ENCODE data around the gene ITPKB.

ITPKB gene

DNA sequence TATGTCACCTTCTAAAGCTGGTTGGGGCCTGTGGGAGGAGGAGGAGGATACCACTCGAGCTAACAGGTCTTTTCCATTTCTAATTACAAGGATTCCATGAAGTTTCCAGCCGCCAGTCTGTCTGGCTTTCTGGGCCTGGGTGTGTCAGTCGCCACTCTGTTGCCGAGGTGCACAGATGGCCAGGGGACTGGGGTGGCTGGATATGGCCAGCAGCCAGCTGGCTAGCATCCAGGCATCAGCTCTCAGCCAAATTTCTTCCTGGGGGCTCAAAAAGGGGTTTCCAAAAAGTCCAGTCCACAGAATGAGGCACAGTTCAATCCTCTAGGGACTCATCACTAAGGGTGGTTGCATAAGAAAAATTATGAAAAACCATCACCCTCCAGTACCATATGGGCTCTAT, 32.4 kb downstream of the ITPKB start:
- no peak for DNase-seq (ENCODE audit: low read depth in 1 of 2, low spot score in 1 of 2)

DNA sequence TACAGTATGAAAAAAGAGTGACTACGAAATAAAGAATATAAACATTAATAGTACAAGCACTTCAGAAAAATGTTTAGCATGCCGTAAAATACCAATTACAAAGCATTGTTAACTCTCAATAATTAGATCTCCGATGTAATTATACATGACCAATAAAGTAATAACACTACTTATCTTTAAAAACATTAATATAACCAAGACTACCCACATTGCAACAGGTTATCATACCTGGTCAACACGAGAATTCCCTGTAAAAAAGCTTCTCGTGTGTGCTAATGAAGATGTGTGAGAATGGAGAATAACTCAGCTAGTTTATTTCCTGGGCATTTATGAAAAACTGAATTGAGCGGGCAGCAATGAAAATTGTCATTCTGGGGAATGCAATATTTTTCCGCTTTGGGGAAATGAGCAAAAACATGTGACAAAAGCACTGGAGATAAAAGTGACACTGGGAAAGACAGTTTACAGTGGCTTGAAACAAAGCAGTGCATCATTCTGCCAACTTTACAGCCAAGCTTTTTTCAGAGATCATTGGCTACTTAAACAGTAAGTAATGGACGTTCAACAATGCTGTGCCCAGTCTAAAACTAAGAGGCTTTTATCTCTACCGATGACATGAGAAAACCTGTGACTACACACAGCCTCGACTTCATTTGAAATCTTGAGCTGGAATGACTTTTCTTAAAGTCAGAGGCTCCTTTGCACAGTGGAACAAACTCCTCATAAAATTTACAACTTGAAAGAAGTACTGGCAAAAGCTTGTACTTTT, 34.7 kb downstream of the ITPKB start:
- no peak for DNase-seq (ENCODE audit: low read depth in 1 of 2, low spot score in 1 of 2)

DNA sequence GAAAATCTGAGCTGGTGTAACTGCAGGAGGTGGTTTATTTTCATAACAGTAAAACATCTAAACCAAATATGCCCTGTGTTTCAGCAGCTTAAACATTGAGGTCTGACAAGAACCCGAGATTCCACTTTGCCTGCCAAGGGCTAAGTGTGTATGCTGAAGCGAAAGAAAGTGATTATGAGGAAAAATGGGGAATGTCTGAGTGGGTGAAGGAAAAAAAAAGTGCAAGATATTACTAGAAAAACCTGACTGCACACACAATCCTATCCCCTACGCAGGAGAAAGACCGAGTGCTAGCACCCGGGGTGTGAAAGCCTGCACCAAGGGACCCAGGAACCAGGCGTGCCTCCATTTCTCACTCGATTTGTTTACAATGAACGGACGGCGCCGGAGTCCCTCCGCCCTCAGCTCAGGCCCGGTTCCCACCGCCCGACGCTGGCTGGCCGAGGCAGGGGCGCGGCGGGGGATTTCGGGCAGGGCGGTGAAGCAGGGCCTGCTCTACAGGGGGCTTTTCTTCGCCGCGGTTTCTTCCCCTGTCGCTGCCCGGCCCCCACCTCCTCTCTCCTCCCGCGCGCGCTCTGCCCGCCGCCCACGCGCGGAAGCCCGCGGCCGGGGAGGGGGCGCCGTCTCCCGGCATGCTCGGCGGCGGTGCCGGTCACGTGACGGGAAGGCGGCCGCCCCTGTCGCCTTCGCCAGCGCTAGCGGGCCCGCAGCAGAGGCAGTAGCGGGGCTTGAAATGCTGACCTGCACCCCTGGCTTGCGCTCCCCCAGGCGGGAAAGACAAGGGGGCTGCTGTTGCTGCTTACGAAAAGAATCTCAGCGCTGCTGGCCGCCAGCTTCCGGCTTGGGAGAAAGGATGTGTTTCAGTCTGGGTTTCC, 35.9 kb downstream of the ITPKB start:
- peak; percentile 48 to 80 for DNase-seq (ENCODE audit: low read depth in 1 of 2, low spot score in 1 of 2)

DNA sequence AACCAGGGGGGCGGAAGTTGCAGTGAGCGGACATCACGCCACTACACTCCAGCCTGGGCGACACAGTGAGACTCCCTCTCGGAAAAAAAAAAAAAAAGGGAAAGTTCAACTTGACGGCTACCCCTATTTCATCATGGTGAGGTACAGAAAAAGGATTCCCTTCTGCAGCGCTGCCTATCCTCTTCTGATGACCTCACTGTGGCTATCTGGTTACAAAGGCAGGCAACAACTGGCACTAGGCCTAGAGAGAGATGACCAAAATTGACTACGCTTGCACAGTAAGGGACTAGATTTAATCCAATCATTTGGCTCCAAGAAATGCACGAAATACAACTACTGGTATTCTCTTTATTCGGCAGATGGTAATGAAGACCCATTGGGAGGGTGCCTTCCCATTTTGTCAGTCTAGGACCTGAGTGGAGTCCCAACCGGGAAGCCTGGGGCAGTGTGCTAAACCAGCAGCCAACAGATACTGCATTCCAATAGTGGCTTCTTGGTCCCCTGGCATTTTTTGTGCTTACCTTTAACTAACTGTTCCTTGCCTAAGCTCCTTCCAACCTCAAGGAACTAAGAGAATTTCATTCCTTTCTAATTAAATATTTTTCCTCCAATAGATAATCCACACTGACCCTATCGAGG, 36.6 kb downstream of the ITPKB start:
- DNase-seq (ENCODE audit: low read depth in 1 of 2, low spot score in 1 of 2): no peak

DNA sequence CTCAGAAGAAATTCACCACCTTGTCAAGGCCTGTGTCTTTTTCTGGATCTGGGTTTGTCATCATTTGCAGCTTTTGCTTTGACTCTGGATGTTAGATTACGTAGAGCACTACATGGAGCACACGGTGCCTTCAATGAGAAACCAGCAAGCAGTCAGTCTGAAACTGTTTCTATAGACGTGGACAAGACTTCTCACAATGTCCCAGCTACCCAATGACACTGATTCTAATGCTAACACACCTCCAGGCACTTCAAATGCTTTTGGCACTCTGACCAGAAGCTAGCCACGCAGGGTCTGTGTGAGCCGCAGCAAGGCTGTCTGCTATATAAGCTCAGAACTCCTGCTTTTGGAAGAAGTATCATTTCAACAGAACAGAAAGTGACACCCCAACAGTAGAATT, 38.2 kb downstream of the ITPKB start:
- DNase-seq (ENCODE audit: low read depth in 1 of 2, low spot score in 1 of 2): no peak

DNA sequence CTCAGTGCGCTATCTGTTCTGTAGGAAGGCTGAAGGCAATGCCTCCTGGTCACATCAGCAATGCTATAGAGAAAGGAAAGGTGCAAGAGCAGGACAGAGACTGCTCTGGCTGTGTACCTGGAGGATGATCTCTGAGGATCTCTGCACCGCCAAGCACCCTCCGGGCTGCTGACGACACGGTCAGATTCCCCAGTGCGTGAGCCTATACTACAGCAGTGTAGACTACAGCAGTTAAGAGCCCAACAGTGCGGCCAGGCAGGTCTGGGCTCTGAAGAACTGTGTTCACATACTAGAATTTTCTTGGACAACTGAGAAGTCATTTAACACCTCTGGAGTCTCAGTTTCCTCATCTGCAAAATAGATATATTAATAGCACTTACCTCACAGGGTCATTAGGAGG, 39.9 kb downstream of the ITPKB start:
- no peak for DNase-seq (ENCODE audit: low read depth in 1 of 2, low spot score in 1 of 2)

DNA sequence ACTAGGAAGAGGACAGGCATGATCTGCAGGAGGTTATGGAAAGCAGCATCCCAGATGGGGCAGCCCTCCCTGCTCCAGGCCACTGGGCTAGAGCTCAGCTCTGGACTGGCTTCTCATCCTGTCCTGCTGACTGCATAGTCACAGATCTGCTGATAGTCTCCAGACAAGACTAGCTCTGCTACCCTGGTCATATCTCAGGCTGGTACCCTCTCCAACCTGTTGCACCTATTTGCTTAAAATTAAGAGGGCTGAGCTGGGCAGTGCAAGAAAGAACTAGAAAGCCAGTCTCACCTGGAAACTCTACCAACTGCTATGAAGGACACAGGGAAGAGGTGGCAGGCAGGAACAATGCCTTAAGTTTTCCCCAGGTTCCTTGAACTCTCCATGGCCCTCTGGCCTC, 40.4 kb downstream of the ITPKB start:
- no peak for DNase-seq (ENCODE audit: low read depth in 1 of 2, low spot score in 1 of 2)

DNA sequence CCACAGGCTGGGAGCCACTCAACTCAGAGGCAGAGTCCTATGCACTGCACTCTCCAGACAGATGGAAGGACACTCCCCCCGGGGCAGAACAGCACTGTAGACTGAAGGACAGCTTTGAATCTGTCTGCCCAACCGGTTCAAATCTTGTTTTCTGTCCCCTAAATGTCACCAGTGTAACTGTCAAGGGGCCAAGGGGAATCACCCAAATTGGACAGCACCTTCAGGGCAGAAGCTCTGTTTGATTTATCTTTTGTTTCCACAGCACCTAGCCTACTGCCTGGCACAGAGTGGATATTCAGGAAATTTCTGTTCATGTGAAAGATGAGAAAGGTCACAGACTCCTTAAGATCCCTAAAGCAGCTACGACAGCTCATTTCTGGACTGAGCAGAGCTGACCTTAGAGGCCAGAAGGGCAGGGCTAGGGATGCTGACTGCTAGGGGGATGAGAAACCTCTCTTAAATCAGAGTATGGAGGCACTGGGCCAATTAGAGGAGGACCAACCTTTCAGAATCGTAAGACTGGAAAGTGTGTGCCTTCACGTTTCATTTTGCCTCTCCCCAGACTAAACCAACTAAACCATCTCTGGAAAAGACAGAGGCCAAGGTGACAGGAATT, 41.0 kb downstream of the ITPKB start:
- no peak for DNase-seq (ENCODE audit: low read depth in 1 of 2, low spot score in 1 of 2)

DNA sequence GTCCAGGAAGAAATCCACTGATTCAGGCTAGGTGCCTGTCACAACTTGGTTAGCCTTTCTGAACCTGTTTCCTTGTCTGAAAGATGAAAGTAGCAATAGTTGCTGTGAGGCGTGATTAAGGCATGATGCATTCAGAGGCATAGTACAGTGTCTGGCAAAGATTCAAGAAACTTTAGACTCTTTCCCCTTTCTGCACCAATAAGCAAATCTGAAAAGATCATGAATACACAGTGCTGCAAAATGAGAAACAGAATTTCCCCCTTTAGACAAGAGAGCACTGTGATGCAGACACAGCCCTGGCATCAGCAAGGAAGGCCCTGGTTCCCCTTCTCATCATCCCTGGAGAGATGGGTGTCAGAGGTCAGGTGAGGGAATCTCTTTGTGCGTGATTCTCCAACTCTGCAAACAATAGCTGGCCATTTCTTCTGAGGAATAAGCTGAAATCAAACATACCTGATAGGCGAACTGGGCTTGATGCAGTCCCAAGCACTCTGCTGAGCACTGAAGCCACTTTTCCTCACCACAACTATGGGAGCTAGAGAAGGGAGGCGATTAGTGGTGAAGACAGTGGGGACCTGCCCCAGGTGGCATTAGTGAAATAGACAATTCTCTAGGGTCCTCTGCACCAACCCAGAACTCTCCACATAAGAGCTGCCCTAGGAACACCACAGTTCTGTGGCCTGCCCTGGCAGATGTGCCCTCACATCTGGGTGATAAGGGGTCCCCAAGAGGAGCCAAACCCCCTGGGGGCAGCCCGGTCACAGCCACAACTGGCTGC, 41.7 kb downstream of the ITPKB start:
- no peak for DNase-seq (ENCODE audit: low read depth in 1 of 2, low spot score in 1 of 2)

DNA sequence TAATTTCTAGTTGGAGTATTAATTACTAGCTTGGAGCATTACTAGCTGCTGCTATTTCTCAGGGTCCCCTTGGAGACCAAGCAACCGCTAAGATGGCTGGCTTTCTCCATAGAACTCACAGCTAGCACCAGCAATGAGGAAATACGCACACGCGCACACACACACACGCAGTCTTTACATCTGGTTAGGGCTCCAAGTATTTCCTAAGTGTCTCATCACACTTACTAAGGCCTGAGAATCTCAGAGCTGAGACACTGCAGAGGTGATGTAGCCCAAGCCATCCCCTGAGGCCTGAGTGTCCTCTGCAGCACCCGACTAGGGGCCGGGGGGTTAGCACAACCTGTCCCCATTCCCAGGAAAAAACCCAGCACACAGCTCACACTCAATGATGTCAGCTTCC, 42.5 kb downstream of the ITPKB start:
- DNase-seq (ENCODE audit: low read depth in 1 of 2, low spot score in 1 of 2): no peak

DNA sequence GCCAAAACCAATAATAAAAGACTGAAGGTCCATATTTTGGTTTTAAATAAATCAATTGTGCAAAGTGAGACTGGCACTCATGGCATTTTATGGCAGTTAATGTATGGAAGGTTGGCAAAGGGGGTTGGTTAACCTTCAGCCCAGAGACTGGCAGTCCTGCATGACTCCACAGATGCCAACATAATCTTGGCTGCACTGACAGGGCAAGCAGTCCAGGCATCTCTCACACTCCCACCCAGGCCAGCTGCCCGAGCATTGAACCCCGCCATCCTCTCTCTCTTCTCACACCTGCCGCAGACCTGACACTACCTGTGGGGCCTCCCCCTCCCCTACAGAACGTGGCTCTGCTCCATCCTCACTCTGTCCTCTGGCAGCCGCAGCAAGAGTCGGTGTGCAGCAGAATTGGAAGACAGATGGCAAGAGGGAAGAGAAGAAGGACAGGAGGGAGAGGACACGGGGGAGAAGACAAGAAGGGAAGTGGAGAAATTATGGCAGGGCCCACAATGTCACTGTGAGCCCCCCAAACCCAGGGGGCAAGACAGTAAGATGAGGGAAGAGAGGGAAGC, 43.7 kb downstream of the ITPKB start:
- DNase-seq (ENCODE audit: low read depth in 1 of 2, low spot score in 1 of 2): no peak

DNA sequence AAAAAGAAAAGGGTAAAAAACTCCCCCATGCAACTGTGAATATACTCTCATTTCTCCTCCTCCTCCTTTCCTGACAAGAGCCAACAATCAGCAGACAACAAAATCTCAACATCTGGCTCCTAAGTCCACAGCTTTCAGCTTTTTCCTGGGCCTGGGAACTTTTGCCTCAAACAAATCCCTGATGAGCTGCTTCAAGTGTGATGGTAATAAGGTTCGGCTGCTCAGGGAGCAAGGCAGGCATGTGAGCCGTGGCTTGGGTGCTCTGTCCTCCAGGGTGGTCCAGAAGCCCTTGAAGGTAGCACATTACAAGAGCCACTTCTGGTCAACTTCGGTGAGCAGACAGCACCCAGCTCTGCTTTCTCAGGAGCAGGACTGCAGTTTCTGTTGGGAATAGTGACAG, 46.3 kb downstream of the ITPKB start:
- no peak for DNase-seq (ENCODE audit: low read depth in 1 of 2, low spot score in 1 of 2)

DNA sequence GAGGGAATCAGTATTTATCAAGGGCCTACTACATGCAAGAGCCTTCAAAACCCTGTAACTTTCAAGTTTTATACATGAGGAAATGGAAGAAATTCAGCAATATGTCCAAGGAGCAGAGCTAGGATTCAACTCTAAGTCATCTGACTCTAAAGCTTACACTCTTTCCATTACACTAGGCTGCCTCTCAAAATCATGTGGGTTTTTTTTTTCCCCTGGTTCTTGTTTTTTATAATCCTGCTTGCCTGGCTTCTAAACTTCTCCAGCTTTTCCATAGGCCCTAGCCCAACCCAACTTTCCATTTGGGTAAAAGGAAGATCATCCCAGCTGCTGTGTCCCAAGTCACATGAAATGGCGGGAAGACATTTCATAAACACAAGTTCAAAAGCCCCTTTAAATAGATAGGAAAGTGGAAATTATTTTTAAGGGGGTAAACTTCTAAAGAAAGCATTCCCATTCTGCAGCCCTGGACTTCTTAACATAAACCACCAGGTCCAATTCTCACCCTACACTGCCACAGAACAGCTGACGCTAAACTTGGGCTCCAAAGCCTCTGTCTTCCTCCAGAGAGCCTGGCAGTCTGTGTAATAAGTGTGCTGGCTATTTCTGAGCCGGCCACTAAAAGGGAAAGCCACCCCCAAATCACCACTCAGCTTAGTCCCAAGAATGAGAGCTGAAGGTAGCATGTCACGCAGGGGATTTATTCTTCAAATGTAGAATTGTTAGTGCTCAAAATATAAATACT, 46.9 kb downstream of the ITPKB start:
- DNase-seq (ENCODE audit: low read depth in 1 of 2, low spot score in 1 of 2): no peak

DNA sequence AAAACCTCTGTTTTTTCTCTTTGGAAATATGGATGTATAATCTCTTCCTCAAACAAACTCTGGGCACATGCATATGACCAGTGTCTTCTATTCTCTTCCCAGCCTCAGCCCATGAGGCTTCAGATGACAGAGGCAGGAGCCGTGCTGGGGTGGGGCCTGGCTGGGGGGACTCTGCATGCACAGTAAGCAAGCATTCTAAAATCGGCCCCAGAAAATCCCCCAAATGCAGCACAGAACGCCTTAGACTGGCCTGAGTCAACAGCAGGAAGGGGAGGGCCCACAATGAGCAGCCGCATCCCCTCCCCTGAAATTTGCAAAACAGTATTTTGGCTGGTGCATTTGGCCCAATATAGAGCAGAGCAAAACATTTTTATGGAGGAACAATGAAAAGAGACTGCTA, 47.8 kb downstream of the ITPKB start:
- DNase-seq (ENCODE audit: low read depth in 1 of 2, low spot score in 1 of 2): peak in 1 of 2 donors; percentile 33

DNA sequence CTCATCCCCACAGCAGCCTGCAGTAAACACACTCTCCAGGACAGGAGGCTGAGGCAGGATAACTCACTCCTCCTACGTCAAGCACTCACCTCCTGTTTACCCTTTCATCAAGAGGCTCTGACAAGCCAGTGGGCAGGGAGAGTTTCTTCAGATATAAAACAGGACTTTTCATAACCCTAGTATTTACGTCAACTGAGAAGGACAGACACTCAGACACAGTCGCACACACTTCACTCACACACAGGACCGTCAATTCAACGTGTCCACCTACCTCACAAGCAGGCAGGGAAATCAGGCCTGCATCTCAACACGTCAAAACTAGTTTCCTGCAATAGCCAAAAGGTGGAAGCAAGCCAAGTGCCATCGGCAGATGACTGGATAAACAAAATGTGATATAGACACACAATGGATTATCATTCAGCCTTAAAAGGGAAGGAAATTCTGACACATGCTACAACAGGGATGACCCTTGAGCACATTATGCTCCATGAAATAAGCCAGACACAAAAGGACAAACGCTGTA, 48.6 kb downstream of the ITPKB start:
- DNase-seq (ENCODE audit: low read depth in 1 of 2, low spot score in 1 of 2): peak in 1 of 2 donors; percentile 29

DNA sequence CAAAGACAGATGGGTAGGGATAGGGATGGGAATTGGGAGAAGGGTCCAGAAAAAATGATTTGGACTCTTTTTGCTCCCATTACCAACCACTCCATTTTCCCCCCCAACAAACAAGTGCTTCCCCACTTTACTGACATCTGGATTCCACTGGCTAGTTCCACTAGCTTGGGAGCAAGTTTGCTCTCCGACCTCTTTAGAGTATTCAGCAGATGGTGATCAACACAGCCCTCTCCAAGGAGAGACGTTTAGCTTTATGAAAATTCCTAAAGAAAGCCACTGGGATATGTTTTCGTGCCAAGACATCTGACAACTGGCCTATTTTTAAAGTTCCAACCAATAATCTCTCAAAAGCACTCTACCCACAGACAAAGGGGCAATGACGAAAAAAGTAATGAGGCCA, 50.3 kb downstream of the ITPKB start:
- no peak for DNase-seq (ENCODE audit: low read depth in 1 of 2, low spot score in 1 of 2)

DNA sequence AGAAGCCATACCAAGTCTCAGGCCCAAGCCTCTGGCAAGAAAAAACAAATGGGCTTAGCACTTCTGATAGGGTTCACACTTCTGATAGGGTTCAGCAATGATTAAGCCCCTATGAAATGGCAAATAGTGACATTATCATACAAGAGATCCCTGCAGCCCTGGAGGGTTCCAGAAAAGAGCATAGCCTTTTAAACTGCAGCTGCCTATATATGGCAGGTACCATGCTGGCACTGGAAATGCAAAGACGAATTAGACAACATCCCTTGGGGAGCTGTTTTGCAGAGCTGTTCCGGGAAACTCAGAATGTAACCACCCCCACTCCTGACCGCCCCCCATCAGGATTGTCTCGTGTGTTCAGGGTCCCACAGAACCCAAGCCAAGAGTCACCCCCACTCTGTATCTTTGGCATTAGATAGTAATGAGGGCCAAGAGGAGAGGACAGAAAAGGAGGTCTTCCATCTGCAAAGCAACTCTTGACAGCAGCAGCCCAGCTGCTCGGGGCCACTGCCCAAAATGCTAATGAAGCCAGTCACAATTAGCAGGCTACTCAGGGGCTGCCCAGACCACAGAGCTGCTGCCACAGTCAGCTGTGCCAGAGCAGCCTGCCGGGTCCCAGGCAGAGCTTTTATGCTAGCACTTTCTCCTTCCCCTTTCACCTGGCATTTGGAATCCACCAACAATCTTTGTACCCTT, 50.9 kb downstream of the ITPKB start:
- DNase-seq (ENCODE audit: low read depth in 1 of 2, low spot score in 1 of 2): no peak

DNA sequence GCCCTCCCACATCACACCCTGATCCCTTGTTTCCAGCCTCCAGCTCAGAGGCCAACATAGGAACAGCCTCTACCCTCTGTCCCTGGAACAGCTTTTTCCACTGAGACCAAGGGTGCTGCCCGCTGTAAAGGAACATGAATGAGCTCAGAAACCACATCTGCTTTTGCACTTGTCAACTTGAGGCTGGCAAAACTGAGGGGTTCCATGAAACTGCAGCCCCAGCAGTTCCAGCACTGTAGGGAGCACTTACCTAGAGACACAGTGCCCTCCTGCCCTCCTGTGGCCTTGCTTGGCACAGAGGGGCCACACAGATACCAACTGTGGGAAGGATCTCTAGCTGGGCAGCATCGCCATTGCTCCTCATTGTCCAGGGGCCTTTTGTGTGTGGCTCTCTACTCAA, 51.7 kb downstream of the ITPKB start:
- DNase-seq (ENCODE audit: low read depth in 1 of 2, low spot score in 1 of 2): no peak
